Body of pancreas (tissue), 4 donors: ENCODE data around the gene HEY2.

ENCODE experiments used
- CTCF ChIP-seq, 7 experiments: fragments of 450-650 bp in 4 of 7; fragments of 200-600 bp in 3 of 7; sonication (generic) in 3 of 7; IDR thresholded peaks; one replicate each; pipeline ENCODE4 v1.5.1; 2016 to 2019; ENCODE audit warnings: antibody characterized with exemption in 7 of 7
- POLR2A ChIP-seq, 3 donors: fragments of 450-650 bp; IDR thresholded peaks; one replicate each; pipeline ENCODE4 v1.6.1; 2016; ENCODE audit warnings: antibody characterized with exemption in 3 of 3, mild to moderate bottlenecking in 2 of 3

GRCh38 chr6:125791820-125792165 is 42.4 kb downstream of the HEY2 start:
- TF ChIP-seq CTCF (IDR thresholded peaks at IDR 0.05) (no peak), POLR2A (IDR thresholded peaks at IDR 0.05) (no peak)
